Upper lobe of left lung (tissue), 4 donors: ENCODE measurements around the gene C4orf50.

Experiments used
- EP300 ChIP-seq, 4 donors: sonication (generic); formaldehyde crosslinking; IDR thresholded peaks; one replicate each; pipeline ENCODE4 v1.5.1; 2017; ENCODE audit warnings: antibody characterized with exemption in 4 of 4, control low read depth in 2 of 4
- POLR2A ChIP-seq, 4 donors: fragments of 450-650 bp; IDR thresholded peaks; one replicate each; pipeline ENCODE4 v1.5.1; 2016 to 2017; ENCODE audit warnings: antibody characterized with exemption in 4 of 4, mild to moderate bottlenecking in 2 of 4
- TF ChIP-seq, protein P1 (sequence below), 6 experiments: fragments of 450-650 bp in 4 of 6; fragments of 200-600 bp in 2 of 6; sonication (generic) in 2 of 6; IDR thresholded peaks; one replicate each; pipeline ENCODE4 v1.5.1; 2016 to 2019; ENCODE audit warnings: antibody characterized with exemption in 6 of 6

DNA sequence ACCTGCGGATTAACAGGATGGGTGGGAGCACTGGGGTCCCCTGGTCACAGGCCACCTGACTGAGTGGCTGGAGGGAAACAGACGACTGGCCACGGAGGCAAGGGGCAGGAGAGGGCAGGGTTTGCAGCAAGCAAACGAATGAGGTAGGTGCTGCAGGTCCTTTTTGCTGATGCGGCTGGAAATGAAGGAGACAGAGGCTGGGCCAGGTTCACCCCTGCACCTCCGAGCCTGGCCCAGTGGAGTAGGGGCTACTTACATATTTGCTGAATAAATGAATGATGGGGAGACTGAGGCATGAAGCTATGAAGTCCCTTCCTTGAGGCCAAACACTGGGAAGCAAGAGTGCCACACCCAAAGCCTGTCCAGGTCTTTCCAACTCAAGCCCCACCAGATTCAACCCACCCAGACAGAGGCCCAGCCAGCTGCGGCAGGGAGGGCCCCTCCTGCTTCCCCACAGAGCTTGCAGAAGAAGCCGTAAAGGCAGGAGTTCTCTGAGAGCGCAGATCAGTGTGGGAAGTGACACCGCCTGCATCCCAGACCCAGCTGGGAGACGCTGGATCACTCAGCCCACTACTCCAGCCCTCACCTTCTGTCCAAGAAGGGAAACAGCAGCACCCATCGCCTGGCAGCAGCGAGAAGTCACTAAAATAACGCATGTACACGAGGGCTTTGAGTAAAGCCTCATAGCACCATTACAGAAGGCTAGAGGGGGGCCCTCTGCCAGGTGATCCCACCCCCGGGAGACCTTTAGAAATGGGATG lies 36.1 kb upstream of the C4orf50 start:
- TF ChIP-seq, protein P1, sequence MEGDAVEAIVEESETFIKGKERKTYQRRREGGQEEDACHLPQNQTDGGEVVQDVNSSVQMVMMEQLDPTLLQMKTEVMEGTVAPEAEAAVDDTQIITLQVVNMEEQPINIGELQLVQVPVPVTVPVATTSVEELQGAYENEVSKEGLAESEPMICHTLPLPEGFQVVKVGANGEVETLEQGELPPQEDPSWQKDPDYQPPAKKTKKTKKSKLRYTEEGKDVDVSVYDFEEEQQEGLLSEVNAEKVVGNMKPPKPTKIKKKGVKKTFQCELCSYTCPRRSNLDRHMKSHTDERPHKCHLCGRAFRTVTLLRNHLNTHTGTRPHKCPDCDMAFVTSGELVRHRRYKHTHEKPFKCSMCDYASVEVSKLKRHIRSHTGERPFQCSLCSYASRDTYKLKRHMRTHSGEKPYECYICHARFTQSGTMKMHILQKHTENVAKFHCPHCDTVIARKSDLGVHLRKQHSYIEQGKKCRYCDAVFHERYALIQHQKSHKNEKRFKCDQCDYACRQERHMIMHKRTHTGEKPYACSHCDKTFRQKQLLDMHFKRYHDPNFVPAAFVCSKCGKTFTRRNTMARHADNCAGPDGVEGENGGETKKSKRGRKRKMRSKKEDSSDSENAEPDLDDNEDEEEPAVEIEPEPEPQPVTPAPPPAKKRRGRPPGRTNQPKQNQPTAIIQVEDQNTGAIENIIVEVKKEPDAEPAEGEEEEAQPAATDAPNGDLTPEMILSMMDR (IDR thresholded peaks at IDR 0.05), result no peak
- TF ChIP-seq POLR2A (IDR thresholded peaks at IDR 0.05) (no peak), EP300 (IDR thresholded peaks at IDR 0.05) (no peak)
